HG03342 (cell line): ENCODE measurements around the gene ZNF740.
"Not testable (repeated sequence)": the region's sequence is repeated elsewhere in the genome, so short reads cannot be mapped to it uniquely, and the experiment has no call there.

Source experiments
- ATAC-seq: cut with Tn5 transposase; IDR thresholded peaks from one replicate; pipeline ENCODE4 v1.9.1; 2021; ENCODE audit warnings: mild to moderate bottlenecking, moderate library complexity; ENCODE audit not compliant: unreplicated experiment

The ZNF740 gene

GRCh38 chr12:53172352-53172751, 8.2 kb upstream of the ZNF740 start:
- no peak for ATAC-seq

- no peak for ATAC-seq
These were observed 7.3 kb upstream of the ZNF740 start for GRCh38 chr12:53173085-53173715.

DNA sequence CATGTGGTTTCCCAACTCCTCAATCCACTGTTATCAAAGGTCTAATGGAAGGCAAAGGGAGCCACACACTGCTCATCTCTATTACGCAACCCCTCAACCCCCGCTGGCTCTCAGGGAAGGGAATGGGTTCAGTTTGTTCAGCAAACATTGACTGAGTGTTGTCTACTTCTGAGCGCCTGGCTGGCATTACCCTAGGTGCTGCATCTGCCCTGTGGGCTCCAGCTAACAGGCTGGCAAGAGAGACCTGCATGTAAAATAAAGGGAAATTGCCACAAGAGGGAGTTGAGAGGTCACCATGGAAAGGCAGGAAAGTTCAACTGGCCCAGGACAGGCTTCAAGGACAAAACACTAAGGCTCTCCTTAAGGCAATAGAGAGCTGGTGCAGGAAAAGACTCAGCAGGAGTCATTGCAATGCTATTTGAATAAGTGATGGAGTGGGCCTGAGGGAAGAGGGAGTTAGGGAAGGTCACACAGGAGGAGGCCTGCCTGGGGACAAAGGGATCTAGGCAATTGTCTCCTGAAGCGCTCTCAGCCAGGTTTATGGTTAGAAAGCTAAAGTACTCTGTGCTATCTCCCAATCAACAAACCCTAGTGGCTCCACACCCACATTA, 5.5 kb upstream of the ZNF740 start:
- ATAC-seq: no peak

- ATAC-seq: no peak
These were observed 3.8 kb upstream of the ZNF740 start for GRCh38 chr12:53176750-53177149.

DNA sequence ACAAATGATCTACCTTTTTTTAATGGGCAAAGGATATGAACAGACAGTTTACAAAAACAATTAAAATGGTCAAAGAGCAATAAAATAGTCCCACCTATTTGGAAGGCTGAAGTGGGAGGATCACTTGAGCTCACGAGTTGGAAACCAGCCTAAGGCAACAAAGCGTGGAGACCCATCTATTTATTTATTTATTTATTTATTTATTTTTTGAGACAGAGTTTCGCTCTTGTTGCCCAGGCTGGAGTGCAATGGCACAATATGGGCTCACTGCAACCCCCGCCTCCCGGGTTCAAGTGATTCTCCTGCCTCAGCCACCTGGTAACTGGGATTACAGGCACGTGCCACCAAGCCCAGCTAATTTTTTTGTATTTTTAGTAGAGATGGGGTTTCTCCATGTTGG, 3.1 kb upstream of the ZNF740 start:
- not testable (repeated sequence) for ATAC-seq

DNA sequence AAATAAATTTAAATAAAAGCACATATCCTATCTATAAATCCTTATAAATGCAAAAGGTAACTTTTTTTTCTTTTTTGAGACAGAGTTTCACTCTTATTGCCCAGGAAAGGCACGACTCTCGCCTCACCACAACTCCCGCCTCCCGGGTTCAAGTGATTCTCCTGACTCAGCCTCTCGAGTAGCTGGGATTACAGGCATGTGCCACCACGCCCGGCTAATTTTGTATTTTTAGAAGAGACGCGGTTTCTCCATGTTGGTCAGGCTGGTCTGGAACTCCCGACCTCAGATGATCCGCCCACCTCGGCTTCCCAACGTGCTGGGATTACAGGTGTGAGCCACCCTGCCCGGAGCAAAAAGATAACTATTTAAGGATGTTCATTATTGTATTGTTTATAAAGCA, 1.7 kb upstream of the ZNF740 start:
- not testable (repeated sequence) for ATAC-seq

DNA sequence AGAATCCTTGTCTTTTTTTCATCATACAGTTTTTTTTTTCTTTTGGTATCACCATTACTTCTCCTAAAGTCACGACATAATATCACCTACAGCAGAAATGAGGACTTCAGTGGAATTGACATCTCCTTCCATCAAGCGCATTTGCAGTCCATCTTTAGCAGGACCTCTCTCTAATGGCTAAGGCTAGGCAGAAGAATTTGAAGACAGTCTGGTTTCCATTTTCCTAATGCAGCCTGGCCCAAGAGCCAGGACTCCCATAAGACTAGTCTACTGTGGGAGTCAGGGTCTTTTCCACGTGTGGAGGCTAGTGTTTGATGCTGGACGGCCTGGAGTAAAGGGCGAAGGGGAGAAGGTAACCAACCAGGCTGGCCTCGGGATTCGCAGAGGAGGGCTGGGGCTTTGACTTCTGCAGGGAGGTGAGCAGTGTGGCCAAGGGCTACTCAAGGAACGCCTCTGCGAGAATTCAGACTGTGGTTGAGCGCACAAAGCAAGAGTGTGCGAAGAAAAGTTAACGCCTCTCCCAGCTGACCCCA, 769 bp upstream of the ZNF740 start:
- ATAC-seq: peak; percentile 9

DNA sequence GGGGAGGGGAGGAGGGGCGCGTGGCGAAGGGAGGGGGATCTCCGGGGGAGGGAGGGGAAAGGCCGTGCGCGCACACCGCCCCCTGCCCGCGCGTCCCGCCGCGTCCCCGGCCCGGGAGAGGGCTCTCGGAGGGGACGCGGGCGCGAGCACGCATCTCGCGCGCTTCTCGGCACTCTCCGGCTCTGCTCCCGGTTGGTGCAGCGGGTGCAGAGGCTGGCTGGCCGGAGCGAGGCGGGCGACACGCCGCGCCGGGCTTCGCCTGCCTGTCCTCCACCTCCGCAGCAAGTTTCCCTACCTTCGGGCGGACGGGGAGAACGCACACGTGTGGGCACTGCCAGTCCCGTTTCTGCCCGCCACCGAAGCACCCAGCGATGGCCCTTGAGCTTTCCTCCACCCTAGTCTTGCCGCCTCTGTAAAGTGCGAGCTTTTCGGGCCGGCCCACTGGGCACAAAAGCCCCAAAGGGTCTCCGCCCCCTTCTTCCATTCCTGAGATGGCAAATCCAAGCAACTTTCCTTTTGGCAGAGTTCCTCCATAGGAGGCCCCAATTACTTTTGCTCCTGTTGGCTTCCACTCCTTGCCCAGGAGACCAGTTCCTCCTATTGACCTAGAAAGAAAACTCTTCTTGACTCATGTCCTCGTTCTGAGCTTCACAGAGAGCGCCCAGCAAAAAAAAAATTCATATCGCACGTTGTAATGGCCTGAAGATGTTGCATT, 566 bp downstream of the ZNF740 start:
- peak; percentile 44 for ATAC-seq

DNA sequence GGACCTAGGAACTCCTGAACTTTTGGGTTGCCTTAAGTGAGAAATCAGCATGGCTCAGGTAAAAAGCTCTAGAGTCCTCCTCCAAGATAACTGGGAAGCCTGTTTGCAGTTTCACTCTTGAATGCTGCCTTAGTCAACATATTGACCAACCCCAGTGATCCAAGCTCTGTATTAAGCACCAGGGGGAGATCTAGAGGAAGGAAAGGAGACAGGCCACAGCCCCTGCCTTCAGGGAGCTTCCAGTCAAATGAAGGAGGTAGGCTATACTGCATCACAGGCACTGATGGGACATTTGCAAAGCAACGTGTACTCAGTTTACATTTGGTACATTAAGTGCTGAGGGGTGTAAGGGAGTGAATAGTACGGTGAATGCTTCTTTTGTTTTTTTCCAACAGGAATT, 1.4 kb downstream of the ZNF740 start:
- no peak for ATAC-seq

GRCh38 chr12:53182903-53183302, 2.4 kb downstream of the ZNF740 start:
- no peak for ATAC-seq

DNA sequence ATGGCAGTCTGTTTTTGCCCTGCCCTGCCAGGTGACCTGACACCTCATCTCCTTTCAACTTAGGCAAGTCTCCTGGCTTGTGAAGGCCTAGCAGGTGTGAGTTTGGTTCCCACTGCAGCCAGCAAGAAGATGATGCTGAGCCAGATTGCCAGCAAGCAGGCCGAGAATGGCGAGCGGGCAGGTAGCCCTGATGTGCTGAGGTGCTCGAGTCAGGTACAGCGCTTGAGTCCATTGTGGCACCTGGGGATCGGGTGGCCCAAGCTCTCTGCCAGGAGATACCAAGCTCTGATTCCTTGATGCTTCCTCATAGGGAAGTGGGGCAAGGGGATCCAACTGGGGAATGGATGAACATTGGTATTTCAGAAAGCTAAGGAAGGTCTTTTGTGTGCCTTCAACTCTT, 4.3 kb downstream of the ZNF740 start:
- no peak for ATAC-seq

DNA sequence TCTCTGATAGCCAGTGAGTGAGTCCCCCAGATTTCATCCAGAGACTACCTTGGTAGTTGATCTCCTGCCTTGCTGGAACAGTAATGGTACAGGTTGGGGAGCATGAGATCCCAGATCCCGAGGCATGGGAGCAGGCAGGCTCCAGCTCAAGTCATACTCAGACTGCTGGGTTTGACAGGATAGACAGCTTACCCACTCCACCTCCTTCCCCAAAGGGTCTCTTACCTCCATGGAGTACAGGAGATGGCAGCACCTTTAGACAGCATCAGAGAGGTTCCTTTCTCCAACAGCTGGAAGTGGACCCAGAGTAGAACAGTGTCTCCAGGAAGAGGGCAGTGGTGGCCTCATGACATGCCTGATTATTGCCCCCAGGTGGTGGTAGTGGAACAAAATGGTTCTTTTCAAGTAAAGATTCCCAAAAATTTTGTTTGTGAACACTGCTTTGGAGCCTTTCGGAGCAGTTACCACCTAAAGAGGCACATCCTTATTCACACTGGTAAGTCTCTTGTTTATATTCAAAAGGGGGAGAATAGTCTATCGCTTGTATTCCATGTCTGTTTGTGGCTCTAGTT, 5.1 kb downstream of the ZNF740 start:
- ATAC-seq: no peak

DNA sequence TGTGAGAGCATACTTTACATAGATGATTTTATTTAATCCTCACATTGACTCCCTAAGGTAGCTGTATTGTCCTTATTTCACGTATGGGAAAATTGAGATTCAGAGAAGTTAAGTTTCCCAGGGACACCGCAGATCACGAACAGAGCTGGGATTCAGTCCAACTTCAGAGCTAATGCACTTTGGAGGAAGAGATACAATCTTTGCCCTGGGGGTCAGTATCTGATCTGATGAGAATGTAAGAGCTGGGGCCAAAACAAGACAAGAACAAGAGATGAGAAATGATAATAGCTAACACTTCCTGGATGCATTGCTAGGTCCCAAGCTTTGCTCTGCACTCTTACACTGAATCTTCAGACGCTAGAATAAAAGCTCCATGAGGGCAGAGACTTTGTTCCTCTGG, 6.2 kb downstream of the ZNF740 start:
- ATAC-seq: no peak

GRCh38 chr12:53187145-53187899, 6.8 kb downstream of the ZNF740 start:
- ATAC-seq: no peak

GRCh38 chr12:53190108-53190729, 9.7 kb downstream of the ZNF740 start:
- ATAC-seq: no peak

- ATAC-seq: no peak
These were observed 10.8 kb downstream of the ZNF740 start for GRCh38 chr12:53191096-53191884.

DNA sequence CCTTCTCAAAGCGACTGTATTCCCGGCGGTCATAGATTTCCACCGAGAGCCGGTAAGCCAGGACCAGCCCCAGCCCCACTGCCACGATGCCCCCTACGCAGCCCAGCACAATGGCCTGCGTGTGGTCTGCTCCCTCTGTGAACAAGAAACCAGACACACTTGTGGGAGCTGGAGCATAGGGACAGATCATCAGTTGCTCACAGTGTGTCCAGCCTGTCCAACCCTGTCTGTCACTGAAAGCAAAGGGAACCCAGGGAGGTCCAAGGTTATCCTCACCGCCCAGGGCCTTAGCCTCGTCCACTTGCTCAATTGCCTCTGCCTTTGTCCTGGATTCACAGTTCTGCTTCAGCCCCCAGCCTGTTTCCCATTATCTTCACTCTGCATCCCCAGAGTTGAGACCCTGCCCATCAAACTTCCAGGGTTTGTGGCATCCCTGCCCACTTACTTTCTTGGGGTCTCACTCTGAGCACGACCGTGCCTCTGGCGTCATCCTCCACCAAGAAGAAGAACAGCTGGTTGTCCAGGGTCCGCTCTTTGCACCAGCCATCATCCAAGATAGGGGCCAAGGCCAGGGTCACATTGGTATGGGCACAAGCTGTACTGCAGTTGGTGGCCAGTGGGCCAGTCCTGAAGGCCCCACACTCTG, 11.5 kb downstream of the ZNF740 start:
- ATAC-seq: no peak

DNA sequence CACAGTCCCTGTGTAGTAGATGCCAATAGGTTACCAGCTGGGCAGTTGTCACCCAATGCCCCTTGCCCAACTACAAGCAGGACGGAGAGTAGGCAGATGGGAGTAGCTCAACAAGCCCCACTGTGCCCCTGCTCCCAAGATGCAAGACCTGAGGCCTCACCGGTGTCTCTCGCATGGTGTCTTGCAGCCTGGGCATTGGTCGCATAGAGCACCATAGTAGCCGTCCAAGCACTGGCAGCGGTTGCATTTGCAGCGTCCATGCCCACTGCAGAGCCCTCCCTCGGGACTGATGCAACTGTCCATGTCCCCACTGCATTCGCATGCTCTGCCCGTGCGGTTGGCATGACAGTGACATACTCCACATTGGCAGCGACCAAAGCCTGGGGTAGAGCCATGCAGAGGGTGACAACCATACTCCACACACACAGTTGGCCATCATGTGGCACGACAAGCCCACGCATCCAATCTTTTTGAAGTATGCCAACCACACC, 12.1 kb downstream of the ZNF740 start:
- ATAC-seq: no peak

- no peak for ATAC-seq
These were observed 12.5 kb downstream of the ZNF740 start for GRCh38 chr12:53193040-53193439.
